Natural killer cell (primary cell): ENCODE measurements around the gene ADGRV1. TPM values are rescaled to one million over a fixed set of nuclear protein-coding genes. Genes with fewer than 3 reads are reported as not detected.

Source experiments
- ATAC-seq, 3 donors: fragments of 150-1000 bp in 2 of 3; fragments of 200-7000 bp in 1 of 3; cut with Tn5 transposase; 1 replicate in 1 of 3; 2 replicates in 2 of 3; pipeline ENCODE4 v1.10.0; 2021; ENCODE audit warnings: mild to moderate bottlenecking in 2 of 3, moderate library complexity in 2 of 3
- DNase-seq, 2 donors: peaks; one replicate each; pipeline versions ENCODE4 v3.0.0 to v3.0.0-alpha.2; 2013 to 2021; ENCODE audit warnings: mixed read lengths in 1 of 2
- H3K27ac ChIP-seq: one replicate; pipeline ENCODE4 v1.5.1; 2013; ENCODE audit warnings: mild to moderate bottlenecking, low read length
- H3K27me3 ChIP-seq: one replicate; pipeline ENCODE4 v1.6.1; 2013; ENCODE audit warnings: low read length; ENCODE audit not compliant: control insufficient read depth, insufficient read depth
- H3K36me3 ChIP-seq: one replicate; pipeline ENCODE4 v1.6.1; 2013; ENCODE audit warnings: low read length; ENCODE audit not compliant: control insufficient read depth, insufficient read depth
- H3K4me1 ChIP-seq: one replicate; pipeline ENCODE4 v1.6.1; 2013; ENCODE audit warnings: low read length; ENCODE audit not compliant: control insufficient read depth, insufficient read depth
- H3K4me3 ChIP-seq: one replicate; pipeline ENCODE4 v1.5.1; 2013; ENCODE audit warnings: low read length
- H3K9me3 ChIP-seq: one replicate; pipeline ENCODE4 v1.6.1; 2013; ENCODE audit warnings: low read length; ENCODE audit not compliant: control insufficient read depth, insufficient read depth
- H3K27ac Mint-ChIP-seq, 2 donors: one replicate each; pipeline ENCODE4 v1.8.0; 2022; ENCODE audit warnings: mild to moderate bottlenecking in 2 of 2, mixed read lengths in 2 of 2, moderate library complexity in 1 of 2
- H3K27me3 Mint-ChIP-seq, 2 donors: one replicate each; pipeline ENCODE4 v1.8.0; 2022; ENCODE audit warnings: low read depth in 2 of 2, mixed read lengths in 2 of 2
- H3K36me3 Mint-ChIP-seq: one replicate; pipeline ENCODE4 v1.8.0; 2022; ENCODE audit warnings: mixed read lengths
- H3K4me1 Mint-ChIP-seq, 2 donors: one replicate each; pipeline ENCODE4 v1.8.0; 2022; ENCODE audit warnings: mixed read lengths in 2 of 2
- H3K4me3 Mint-ChIP-seq: one replicate; pipeline ENCODE4 v1.8.0; 2022; ENCODE audit warnings: mild to moderate bottlenecking, moderate library complexity, mixed read lengths
- H3K9me3 Mint-ChIP-seq, 2 donors: one replicate each; pipeline ENCODE4 v1.8.0; 2022; ENCODE audit warnings: mixed read lengths in 2 of 2
- WGBS: methylation state at CpG from one replicate; pipeline ENCODE4 v1.1.7; 2013; ENCODE audit warnings: missing lambda C conversion rate; ENCODE audit not compliant: insufficient coverage; 5-methylcytosine and 5-hydroxymethylcytosine counted together
- intact Hi-C: fragments of 100-400 bp; cut with micrococcal nuclease; formaldehyde crosslinking; loops from one replicate; pipeline ENCODE4 v1.14.2; 2022
- total RNA-seq, 4 donors: library from RNA; stranded (reverse); fragments of 120-200 nt in 1 of 4; gene quantifications; one replicate each; pipeline versions ENCODE4 v1.2.3 to v1.2.4, GENCODE V29; 2013 to 2022
- TF ChIP-seq, protein P1 (sequence below): fragments of 200-600 bp; IDR thresholded peaks from one replicate; pipeline ENCODE4 v1.8.0; 2022; ENCODE audit warnings: antibody characterized with exemption

The ADGRV1 gene
- total RNA-seq, 3 donors from 2014 or later (not counting 1 experiment from before 2014, with no cell fraction given), result 0.50 to 0.71 TPM; not detected in 1

DNA sequence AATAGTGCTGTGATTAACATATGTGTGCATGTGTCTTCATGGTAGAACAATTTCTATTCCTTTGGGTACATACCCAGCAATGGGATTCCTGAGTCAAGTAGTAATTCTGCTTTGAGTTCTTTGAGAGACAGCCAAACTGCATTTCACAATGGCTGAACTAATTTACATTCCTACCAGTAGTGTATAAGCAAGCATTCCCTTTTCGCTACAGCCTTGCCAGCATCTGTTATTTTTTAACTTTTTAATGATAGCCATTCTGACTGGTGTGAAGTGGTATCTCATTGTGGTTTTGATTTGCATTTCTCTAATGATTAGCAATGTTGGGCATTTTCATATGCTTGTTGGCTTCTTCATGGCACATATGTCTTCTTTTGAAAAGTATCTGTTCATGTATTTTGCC lies 516.0 kb downstream of the ADGRV1 start:
- Histone ChIP-seq H3K27me3 (no peaks in the 10 kb centered on the region), H3K36me3 (no peaks in the 10 kb centered on the region), H3K4me1 (no peaks in the 10 kb centered on the region), H3K9me3 (no peaks in the 10 kb centered on the region), H3K4me3 (no peak overlapping the region), H3K27ac (no peak overlapping the region)
- Mint-ChIP-seq H3K4me1 (no peaks in the 10 kb centered on the region), H3K27me3 (peaks cover 0 to 8% of the 10 kb centered on the region in 2 donors), H3K27ac (no peak overlapping the region), H3K9me3 (no peaks in the 10 kb centered on the region), H3K4me3 (no peak overlapping the region), H3K36me3 (no peaks in the 10 kb centered on the region)
- TF ChIP-seq, protein P1, sequence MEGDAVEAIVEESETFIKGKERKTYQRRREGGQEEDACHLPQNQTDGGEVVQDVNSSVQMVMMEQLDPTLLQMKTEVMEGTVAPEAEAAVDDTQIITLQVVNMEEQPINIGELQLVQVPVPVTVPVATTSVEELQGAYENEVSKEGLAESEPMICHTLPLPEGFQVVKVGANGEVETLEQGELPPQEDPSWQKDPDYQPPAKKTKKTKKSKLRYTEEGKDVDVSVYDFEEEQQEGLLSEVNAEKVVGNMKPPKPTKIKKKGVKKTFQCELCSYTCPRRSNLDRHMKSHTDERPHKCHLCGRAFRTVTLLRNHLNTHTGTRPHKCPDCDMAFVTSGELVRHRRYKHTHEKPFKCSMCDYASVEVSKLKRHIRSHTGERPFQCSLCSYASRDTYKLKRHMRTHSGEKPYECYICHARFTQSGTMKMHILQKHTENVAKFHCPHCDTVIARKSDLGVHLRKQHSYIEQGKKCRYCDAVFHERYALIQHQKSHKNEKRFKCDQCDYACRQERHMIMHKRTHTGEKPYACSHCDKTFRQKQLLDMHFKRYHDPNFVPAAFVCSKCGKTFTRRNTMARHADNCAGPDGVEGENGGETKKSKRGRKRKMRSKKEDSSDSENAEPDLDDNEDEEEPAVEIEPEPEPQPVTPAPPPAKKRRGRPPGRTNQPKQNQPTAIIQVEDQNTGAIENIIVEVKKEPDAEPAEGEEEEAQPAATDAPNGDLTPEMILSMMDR, result no peak
- DNase-seq, result no peak
- intact Hi-C loops, result no loop called here
- no peak for ATAC-seq
- WGBS, result 83% methylated on average over 1 of the region's 1 CpG

DNA sequence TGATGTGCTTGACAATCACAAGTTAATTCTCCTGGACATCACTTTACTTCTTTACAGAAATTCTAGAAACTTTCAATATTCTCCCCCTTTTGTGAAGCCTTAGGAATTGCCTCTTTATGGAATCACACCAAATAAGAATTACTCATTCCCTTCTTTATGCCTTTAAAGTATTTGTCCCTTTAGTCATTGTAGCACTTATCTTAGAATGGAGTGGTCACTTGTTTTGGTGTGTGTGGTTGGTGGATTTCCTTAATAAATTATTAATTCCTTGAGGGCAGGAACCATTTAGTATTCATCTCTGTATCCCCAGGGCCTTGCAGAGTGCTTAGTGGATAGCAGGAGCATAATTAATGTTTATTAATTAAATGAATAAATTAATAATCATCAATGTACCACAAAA lies 517.5 kb downstream of the ADGRV1 start:
- no peaks in the 10 kb centered on the region for H3K36me3 Mint-ChIP-seq
- Histone ChIP-seq H3K36me3 (no peaks in the 10 kb centered on the region), H3K27me3 (no peaks in the 10 kb centered on the region), H3K9me3 (no peaks in the 10 kb centered on the region), H3K4me1 (no peaks in the 10 kb centered on the region), H3K4me3 (no peak overlapping the region), H3K27ac (no peak overlapping the region)
- no peak overlapping the region for H3K4me3 Mint-ChIP-seq
- H3K27me3 Mint-ChIP-seq, result peaks cover 0 to 8% of the 10 kb centered on the region in 2 donors
- no peaks in the 10 kb centered on the region for H3K4me1 Mint-ChIP-seq
- DNase-seq (no peak), ATAC-seq (no peak)
- intact Hi-C loops, result no loop called here
- H3K27ac Mint-ChIP-seq, result no peak overlapping the region
- H3K9me3 Mint-ChIP-seq, result no peaks in the 10 kb centered on the region
- TF ChIP-seq, protein P1, result no peak

DNA sequence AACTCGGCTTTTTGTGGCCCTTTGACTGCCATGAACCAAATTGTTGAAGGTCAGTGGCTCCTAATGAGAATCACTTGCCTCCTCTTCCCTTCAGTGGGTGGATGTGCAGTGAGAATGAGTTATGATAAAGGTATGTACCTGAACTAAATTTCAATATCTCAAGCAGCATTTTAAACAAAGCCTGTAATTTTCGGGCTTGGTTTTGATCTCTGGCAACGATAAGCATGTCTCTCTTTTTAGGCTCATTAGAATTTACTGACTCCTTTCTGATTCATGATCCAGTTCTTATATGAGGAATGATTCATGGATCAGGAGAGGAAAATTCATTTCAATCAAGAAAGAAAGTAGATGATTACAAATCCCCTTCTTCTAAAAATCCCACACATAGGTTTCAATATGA lies 519.0 kb downstream of the ADGRV1 start:
- TF ChIP-seq, protein P1, result no peak
- no peaks in the 10 kb centered on the region for H3K9me3 ChIP-seq
- no peak for ATAC-seq
- no peaks in the 10 kb centered on the region for H3K36me3 ChIP-seq
- no peaks in the 10 kb centered on the region for H3K27me3 ChIP-seq
- intact Hi-C loops, result no loop called here
- no peak overlapping the region for H3K27ac ChIP-seq
- Mint-ChIP-seq H3K27me3 (peaks cover 0 to 6% of the 10 kb centered on the region in 2 donors), H3K9me3 (no peaks in the 10 kb centered on the region), H3K36me3 (no peaks in the 10 kb centered on the region), H3K27ac (no peak overlapping the region), H3K4me1 (no peaks in the 10 kb centered on the region), H3K4me3 (no peak overlapping the region)
- no peak for DNase-seq
- WGBS, result 87% methylated on average over 3 of the region's 3 CpGs
- H3K4me3 ChIP-seq, result no peak overlapping the region
- H3K4me1 ChIP-seq, result no peaks in the 10 kb centered on the region

- no peaks in the 10 kb centered on the region for H3K4me1 Mint-ChIP-seq
- TF ChIP-seq, protein P1, result no peak
- WGBS, result 0% methylated on average over 1 of the region's 2 CpGs
- H3K9me3 Mint-ChIP-seq, result no peaks in the 10 kb centered on the region
- H3K36me3 Mint-ChIP-seq, result no peaks in the 10 kb centered on the region
- no peak overlapping the region for H3K27ac Mint-ChIP-seq
- no peak overlapping the region for H3K27ac ChIP-seq
- DNase-seq (no peak), ATAC-seq (no peak)
- H3K27me3 ChIP-seq, result no peaks in the 10 kb centered on the region
- no peaks in the 10 kb centered on the region for H3K36me3 ChIP-seq
- intact Hi-C loops, result no loop called here
- H3K4me3 ChIP-seq, result no peak overlapping the region
- H3K9me3 ChIP-seq, result no peaks in the 10 kb centered on the region
- no peaks in the 10 kb centered on the region for H3K4me1 ChIP-seq
- peaks cover 0 to 7% of the 10 kb centered on the region in 2 donors for H3K27me3 Mint-ChIP-seq
- H3K4me3 Mint-ChIP-seq, result no peak overlapping the region
Observed at GRCh38 chr5:91079037-91079436, 520.4 kb downstream of the ADGRV1 start.
